HEK293T (cell line): Measurements from ENCODE around the gene NFIA.

Experiments
- CTCF ChIA-PET: fragments of 350-600 bp; formaldehyde crosslinking; extraction: SDS; loops from one replicate; lab custom pipeline; 2021; ENCODE audit warnings: antibody characterized with exemption, inconsistent platforms; lab: Yijun Ruan, JAX
- POLR2A ChIA-PET: fragments of 350-600 bp; formaldehyde crosslinking; extraction: SDS; loops from one replicate; lab custom pipeline; 2020; ENCODE audit warnings: antibody characterized with exemption, inconsistent platforms; lab: Yijun Ruan, JAX
- DNase-seq: peaks from one replicate; pipeline ENCODE4 v3.0.0; 2012; ENCODE audit warnings: mixed read lengths; ENCODE audit errors: extremely low spot score
- ARNT ChIP-seq: fragments of 450-650 bp; IDR thresholded peaks from 2 replicates; pipeline ENCODE4 v1.6.1; 2017; ENCODE audit warnings: mild to moderate bottlenecking
- BHLHE40 ChIP-seq: fragments of 450-650 bp; IDR thresholded peaks from 2 replicates; pipeline ENCODE4 v1.6.1; 2016; ENCODE audit warnings: mild to moderate bottlenecking, moderate library complexity, borderline replicate concordance
- CTBP1 ChIP-seq: fragments of 450-650 bp; IDR thresholded peaks from 2 replicates; pipeline ENCODE4 v1.6.1; 2016; ENCODE audit warnings: borderline replicate concordance
- ELF4 ChIP-seq: fragments of 450-650 bp; IDR thresholded peaks from 2 replicates; pipeline ENCODE4 v1.6.1; 2017; ENCODE audit warnings: antibody characterized with exemption
- FOXA1 ChIP-seq: fragments of 450-650 bp; IDR thresholded peaks from 2 replicates; pipeline ENCODE4 v1.6.1; 2016; ENCODE audit warnings: mild to moderate bottlenecking
- FOXK2 ChIP-seq: fragments of 450-650 bp; IDR thresholded peaks from 2 replicates; pipeline ENCODE4 v1.6.1; 2016; ENCODE audit warnings: mild to moderate bottlenecking
- FOXM1 ChIP-seq: fragments of 450-650 bp; IDR thresholded peaks from 2 replicates; pipeline ENCODE4 v1.6.1; 2017; ENCODE audit warnings: mild to moderate bottlenecking, borderline replicate concordance
- HDGF ChIP-seq: fragments of 450-650 bp; IDR thresholded peaks from 2 replicates; pipeline ENCODE4 v1.6.1; 2017; ENCODE audit warnings: antibody characterized with exemption, borderline replicate concordance
- L3MBTL2 ChIP-seq: fragments of 450-650 bp; conservative IDR thresholded peaks from 2 replicates; pipeline ENCODE4 v1.6.1; 2016; ENCODE audit warnings: mild to moderate bottlenecking
- LEF1 ChIP-seq: fragments of 450-650 bp; IDR thresholded peaks from 2 replicates; pipeline ENCODE4 v1.6.1; 2017; ENCODE audit warnings: mild to moderate bottlenecking, borderline replicate concordance
- NFRKB ChIP-seq: fragments of 450-650 bp; IDR thresholded peaks from 2 replicates; pipeline ENCODE4 v1.6.1; 2016; ENCODE audit warnings: mild to moderate bottlenecking, moderate library complexity
- SP1 ChIP-seq: fragments of 450-650 bp; IDR thresholded peaks from 2 replicates; pipeline ENCODE4 v1.6.1; 2017
- SUZ12 ChIP-seq: fragments of 450-650 bp; IDR thresholded peaks from 2 replicates; pipeline ENCODE4 v1.6.1; 2016; ENCODE audit warnings: mild to moderate bottlenecking
- TARDBP ChIP-seq: fragments of 450-650 bp; IDR thresholded peaks from 2 replicates; pipeline ENCODE4 v1.6.1; 2016
- ZNF384 ChIP-seq: fragments of 450-650 bp; IDR thresholded peaks from 2 replicates; pipeline ENCODE4 v1.6.1; 2016
- TF ChIP-seq, protein P1 (sequence below): fragments of 450-650 bp; IDR thresholded peaks from 2 replicates; pipeline ENCODE4 v1.6.1; 2016

NFIA gene

GRCh38 chr1:61310538-61310937 is 228.2 kb downstream of the NFIA start:
- ChIA-PET CTCF (no interaction called here), POLR2A (no interaction called here)
- TF ChIP-seq ARNT (no peak), SP1 (no peak), NFRKB (no peak), FOXK2 (no peak), BHLHE40 (no peak), ZNF384 (no peak)
- DNase-seq, result no peak

DNA sequence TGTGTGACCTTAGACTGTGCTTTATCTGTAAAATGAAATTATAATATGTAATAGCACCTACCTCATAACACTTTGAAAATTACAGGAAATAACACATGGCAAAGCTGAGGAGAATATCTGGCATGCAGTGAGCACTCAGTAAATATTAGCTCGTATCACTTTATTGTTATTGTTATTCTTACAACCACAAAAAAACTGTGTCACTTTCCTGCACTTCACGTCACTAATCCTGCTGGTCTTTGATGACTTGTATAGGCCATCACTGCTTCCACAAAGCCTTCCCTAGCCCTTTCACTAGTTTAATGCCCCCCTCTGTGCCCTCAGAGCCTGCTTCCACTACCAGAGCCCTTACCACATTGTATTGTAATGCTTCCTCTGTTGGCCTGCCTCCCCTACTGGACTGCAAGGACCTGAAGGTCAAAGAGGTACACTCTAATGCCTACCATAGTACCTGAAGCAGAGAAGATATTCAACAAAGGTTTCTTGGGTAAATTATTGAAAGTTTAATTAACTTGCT is 231.6 kb downstream of the NFIA start:
- DNase-seq, result no peak
- TF ChIP-seq HDGF (no peak), BHLHE40 (no peak), FOXK2 (no peak), SP1 (no peak), CTBP1 (no peak), ELF4 (no peak), FOXA1 (no peak)
- POLR2A ChIA-PET, result interaction anchor here (1.0 kb wide), 1 partner anchor 232 kb away, joined by 4 read pairs; the partner anchor contains the start of gene NFIA
- CTCF ChIA-PET, result no interaction called here

- TF ChIP-seq, protein P1, sequence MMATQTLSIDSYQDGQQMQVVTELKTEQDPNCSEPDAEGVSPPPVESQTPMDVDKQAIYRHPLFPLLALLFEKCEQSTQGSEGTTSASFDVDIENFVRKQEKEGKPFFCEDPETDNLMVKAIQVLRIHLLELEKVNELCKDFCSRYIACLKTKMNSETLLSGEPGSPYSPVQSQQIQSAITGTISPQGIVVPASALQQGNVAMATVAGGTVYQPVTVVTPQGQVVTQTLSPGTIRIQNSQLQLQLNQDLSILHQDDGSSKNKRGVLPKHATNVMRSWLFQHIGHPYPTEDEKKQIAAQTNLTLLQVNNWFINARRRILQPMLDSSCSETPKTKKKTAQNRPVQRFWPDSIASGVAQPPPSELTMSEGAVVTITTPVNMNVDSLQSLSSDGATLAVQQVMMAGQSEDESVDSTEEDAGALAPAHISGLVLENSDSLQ, result no peak
- TF ChIP-seq LEF1 (no peak), CTBP1 (no peak), BHLHE40 (no peak), FOXA1 (no peak), NFRKB (no peak), HDGF (no peak), ELF4 (no peak), SP1 (no peak), TARDBP (no peak), FOXM1 (no peak), ZNF384 (no peak), SUZ12 (no peak), L3MBTL2 (no peak), ARNT (no peak), FOXK2 (no peak)
- CTCF ChIA-PET, result no interaction called here
- no peak for DNase-seq
- POLR2A ChIA-PET, result no interaction called here
Observed at GRCh38 chr1:61315011-61315410, 232.7 kb downstream of the NFIA start.

- TF ChIP-seq ZNF384 (no peak), TARDBP (no peak), FOXA1 (no peak)
- DNase-seq, result no peak
- POLR2A ChIA-PET, result no interaction called here
- CTCF ChIA-PET, result no interaction called here
Observed at GRCh38 chr1:61316493-61316892, 234.1 kb downstream of the NFIA start.

DNA sequence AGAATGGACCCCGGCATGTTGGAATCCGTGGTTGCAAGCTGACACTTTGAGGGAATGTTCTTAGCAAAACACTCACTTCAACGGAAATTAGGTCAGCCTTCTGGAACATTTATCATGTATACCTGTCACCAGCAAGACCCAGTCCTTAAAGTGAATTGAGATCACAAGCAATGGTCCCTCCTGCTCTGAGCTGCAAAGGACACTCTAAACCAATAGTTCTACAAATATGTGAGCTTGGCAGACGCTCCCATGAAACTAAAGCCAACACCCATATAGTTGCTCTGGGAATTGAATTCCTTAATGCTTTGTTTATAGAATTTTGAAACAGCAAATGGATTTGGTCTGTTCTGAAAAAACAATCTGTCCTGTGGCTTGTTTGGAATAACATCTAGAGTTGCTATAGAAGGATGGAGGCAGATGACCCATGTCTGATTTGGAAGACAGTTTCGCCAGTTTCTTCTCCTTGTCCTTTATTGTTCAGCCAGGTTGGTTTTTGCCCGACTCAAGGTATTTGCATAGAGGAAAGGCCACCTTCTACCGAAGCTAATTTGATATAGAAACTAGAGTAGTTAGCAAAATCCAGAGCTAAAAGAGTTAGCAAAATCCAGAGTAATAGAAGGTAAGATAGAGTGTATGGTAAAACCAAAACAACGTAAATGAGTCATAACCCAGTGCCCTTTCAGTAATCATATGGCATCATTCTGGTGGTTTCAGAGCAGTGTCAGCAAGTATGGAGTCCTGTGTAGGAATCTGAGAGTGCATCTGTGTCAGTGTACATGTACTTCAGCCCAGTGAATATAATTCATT is 236.2 kb downstream of the NFIA start:
- ChIA-PET POLR2A (interaction anchor here (0.6 to 1.1 kb wide), 2 partner anchors 9 to 11 kb away, joined by 4 read pairs; no protein-coding TSS in a partner anchor), CTCF (no interaction called here)
- no peak for TF ChIP-seq TARDBP
- TF ChIP-seq, protein P1, result peak; percentile 95
- peak; percentile 68 for DNase-seq

DNA sequence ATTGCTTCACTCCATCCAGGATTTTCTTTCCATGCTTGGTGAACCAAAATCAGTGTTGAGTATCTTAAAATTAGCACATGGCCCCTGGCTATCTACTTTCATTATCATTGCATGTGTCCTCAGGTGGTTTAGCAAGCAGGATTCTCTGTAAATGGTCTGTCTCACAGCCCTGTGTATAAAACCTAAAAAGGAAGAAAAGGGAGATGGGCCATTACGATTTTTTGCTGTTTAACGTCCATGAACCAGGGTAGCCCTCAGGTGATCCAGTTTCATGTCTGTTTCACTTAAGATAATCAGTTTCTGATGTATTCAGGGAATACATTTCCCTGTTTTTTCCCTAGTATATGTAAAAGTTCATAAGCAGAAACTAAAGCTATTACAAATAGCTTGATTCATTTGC is 238.2 kb downstream of the NFIA start:
- DNase-seq, result no peak
- CTCF ChIA-PET, result no interaction called here
- POLR2A ChIA-PET, result no interaction called here
- TF ChIP-seq ZNF384 (no peak), NFRKB (no peak), BHLHE40 (no peak), FOXA1 (no peak), SP1 (no peak), TARDBP (no peak), ARNT (no peak), FOXM1 (no peak), SUZ12 (no peak), HDGF (no peak)
- TF ChIP-seq, protein P1, result no peak
